ENCODE measurements around the gene CES3.
"Not testable (repeated sequence)": the region's sequence is repeated elsewhere in the genome, so short reads cannot be mapped to it uniquely, and the experiment has no call there.

Gene CES3

GRCh38 chr16:66927918-66928649 is 33.0 kb upstream of the CES3 start:
- no peak for DNase-seq

GRCh38 chr16:66928702-66929388 is 32.2 kb upstream of the CES3 start:
- DNase-seq = no peak

- DNase-seq = no peak
Measured at GRCh38 chr16:66930189-66930588, 30.9 kb upstream of the CES3 start.

GRCh38 chr16:66931665-66932064 is 29.4 kb upstream of the CES3 start:
- DNase-seq = no peak

GRCh38 chr16:66932076-66932475 is 29.0 kb upstream of the CES3 start:
- DNase-seq = no peak

- peak; percentile 50 for DNase-seq
Measured at GRCh38 chr16:66933776-66934137, 27.3 kb upstream of the CES3 start.

GRCh38 chr16:66934138-66934838 is 26.8 kb upstream of the CES3 start, which contains the start of gene CIAO2B:
CIAO2B (minus strand) TSS chr16:66934402; CDS start chr16:66934364, 38 bp downstream.
- peak; percentile 82 for DNase-seq

GRCh38 chr16:66934839-66935313 is 26.2 kb upstream of the CES3 start:
- not testable (repeated sequence) for DNase-seq

- no peak for DNase-seq
Measured at GRCh38 chr16:66935314-66936011, 25.6 kb upstream of the CES3 start, which contains the start of gene CES2. CES2 (plus strand) TSS chr16:66935516; CDS start chr16:66935636, 120 bp downstream.

GRCh38 chr16:66936462-66936861 is 24.6 kb upstream of the CES3 start:
- DNase-seq = no peak

- DNase-seq = no peak
Measured at GRCh38 chr16:66936889-66937554, 24.0 kb upstream of the CES3 start.

- DNase-seq = no peak
Measured at GRCh38 chr16:66937725-66938337, 23.2 kb upstream of the CES3 start.

GRCh38 chr16:66939366-66939765 is 21.7 kb upstream of the CES3 start:
- DNase-seq = no peak

- DNase-seq = no peak
Measured at GRCh38 chr16:66940236-66940635, 20.8 kb upstream of the CES3 start.

- no peak for DNase-seq
Measured at GRCh38 chr16:66942981-66943380, 18.1 kb upstream of the CES3 start.

GRCh38 chr16:66943426-66944053 is 17.5 kb upstream of the CES3 start:
- DNase-seq = no peak

GRCh38 chr16:66944054-66944441 is 17.0 kb upstream of the CES3 start:
- DNase-seq = no peak

GRCh38 chr16:66944971-66945370 is 16.1 kb upstream of the CES3 start:
- DNase-seq = not testable (repeated sequence)

GRCh38 chr16:66945939-66946338 is 15.1 kb upstream of the CES3 start:
- DNase-seq = no peak

GRCh38 chr16:66946541-66946940 is 14.5 kb upstream of the CES3 start:
- DNase-seq = no peak

GRCh38 chr16:66946974-66947301 is 14.1 kb upstream of the CES3 start:
- no peak for DNase-seq
